ENCODE results near the gene SPRR2E. TPM values are rescaled to one million over a fixed set of nuclear protein-coding genes. Genes with fewer than 3 reads are reported as not detected.
"Not testable (repeated sequence)": the region's sequence is repeated elsewhere in the genome, so short reads cannot be mapped to it uniquely, and the experiment has no call there.

The SPRR2E gene
- polyA plus RNA-seq, 1 of the 3 experiments (the other 2 are of a cell fraction), result not detected

- CTCF ChIA-PET, result not testable (repeated sequence)
- 2% methylated on average over 5 of the region's 5 CpGs for WGBS (ENCODE audit: low lambda C conversion rate)
Measured at GRCh38 chr1:153112454-153112853, 18.1 kb upstream of the SPRR2E start.

GRCh38 chr1:153100245-153100644 is 5.9 kb upstream of the SPRR2E start:
- ChIA-PET CTCF (no interaction called here), POLR2A (no interaction called here)
- no peak for DNase-seq
- TF ChIP-seq FOSL2 (IDR thresholded peaks at IDR 0.05; ENCODE audit: borderline replicate concordance, low read depth), result 0 out of 2 replicates have a peak, but pooled peaks have one; percentile 15
- no peak for TF ChIP-seq EP300 (IDR thresholded peaks at IDR 0.05; ENCODE audit: borderline replicate concordance in 1 of 2, low read depth in 1 of 2, low read length in 1 of 2)
- Histone ChIP-seq H3K79me2 (ENCODE audit: insufficient read depth) (no peaks in the 10 kb centered on the region), H3K4me2 (no peak overlapping the region), H3K4me1 (ENCODE audit: control insufficient read depth in 1 of 2, insufficient read depth in 2 of 2, low read depth in 1 of 2, low read length in 1 of 2) (no peaks in the 10 kb centered on the region), H3K27ac (ENCODE audit: low read depth in 2 of 2, low read length in 1 of 2) (no peak overlapping the region), H3K9me3 (no peaks in the 10 kb centered on the region), H4K20me1 (ENCODE audit: insufficient read depth) (no peaks in the 10 kb centered on the region), H3K36me3 (replicated peaks in 1 of 2; ENCODE audit: control insufficient read depth in 1 of 2, insufficient read depth in 2 of 2, low read length in 1 of 2) (no peaks in the 10 kb centered on the region), H3F3A (replicated peaks; ENCODE audit: insufficient read depth) (peaks cover 4% of the 10 kb centered on the region), H3K4me3 (ENCODE audit: low read depth in 2 of 2, low read length in 1 of 2) (no peak overlapping the region), H2AFZ (ENCODE audit: low read depth) (no peak overlapping the region), H3K27me3 (ENCODE audit: insufficient read depth) (no peaks in the 10 kb centered on the region), H3K9me2 (no peaks in the 10 kb centered on the region; the same call in 1 of the 2 replicates), H3K9ac (no peak overlapping the region)
- 3% methylated on average over 5 of the region's 5 CpGs for WGBS (ENCODE audit: low lambda C conversion rate)

More at GRCh38 chr1:153112454-153112853, 18.1 kb upstream of the SPRR2E start:
- H3K9me2 ChIP-seq; H3K4me2 ChIP-seq; H3K9ac ChIP-seq; H3K27me3 ChIP-seq (ENCODE audit: insufficient read depth); H3K4me1 ChIP-seq (ENCODE audit: control insufficient read depth in 1 of 2, insufficient read depth in 2 of 2, low read depth in 1 of 2, low read length in 1 of 2); H2AFZ ChIP-seq (ENCODE audit: low read depth); DNase-seq; H3F3A ChIP-seq (replicated peaks; ENCODE audit: insufficient read depth); H3K27ac ChIP-seq (ENCODE audit: low read depth in 2 of 2, low read length in 1 of 2); POLR2A ChIA-PET; H3K79me2 ChIP-seq (ENCODE audit: insufficient read depth); H3K36me3 ChIP-seq (replicated peaks in 1 of 2; ENCODE audit: control insufficient read depth in 1 of 2, insufficient read depth in 2 of 2, low read length in 1 of 2); H3K9me3 ChIP-seq; H3K4me3 ChIP-seq (ENCODE audit: low read depth in 2 of 2, low read length in 1 of 2); H4K20me1 ChIP-seq (ENCODE audit: insufficient read depth): not testable (repeated sequence)

GRCh38 chr1:153099461-153100045 is 5.2 kb upstream of the SPRR2E start:
- POLR2A ChIA-PET, result no interaction called here
- H3K79me2 ChIP-seq (ENCODE audit: insufficient read depth), result no peaks in the 10 kb centered on the region
- no peak for DNase-seq
- no peak for TF ChIP-seq MXI1 (IDR thresholded peaks at IDR 0.05; ENCODE audit: low read depth, low read length)
- no peak for TF ChIP-seq IRF3 (IDR thresholded peaks at IDR 0.05; ENCODE audit: low read depth, low read length)
- no peak for TF ChIP-seq NRF1 (IDR thresholded peaks at IDR 0.05; ENCODE audit: low read depth, low read length)
- TF ChIP-seq REST (IDR thresholded peaks at IDR 0.05; ENCODE audit: low read depth, low read length), result no peak
- no peak for TF ChIP-seq RAD21 (IDR thresholded peaks at IDR 0.05; ENCODE audit: low read length)
- TF ChIP-seq FOSL2 (IDR thresholded peaks at IDR 0.05; ENCODE audit: borderline replicate concordance, low read depth), result no peak
- no peak for TF ChIP-seq POLR2AphosphoS5 (IDR thresholded peaks at IDR 0.05; ENCODE audit: low read depth, low read length)
- no peak for TF ChIP-seq USF1 (IDR thresholded peaks at IDR 0.05; ENCODE audit: borderline replicate concordance, low read depth)
- no peak for TF ChIP-seq JUND (IDR thresholded peaks at IDR 0.05)
- no peak for TF ChIP-seq GABPA (IDR thresholded peaks at IDR 0.05; ENCODE audit: low read depth)
- no peak for TF ChIP-seq EZH2phosphoT487 (IDR thresholded peaks at IDR 0.05; ENCODE audit: borderline replicate concordance, low read depth)
- TF ChIP-seq FOXJ3 (CRISPR knock-in tag; IDR thresholded peaks at IDR 0.05), result no peak
- TF ChIP-seq CHD2 (IDR thresholded peaks at IDR 0.05; ENCODE audit: low read length, partially characterized antibody), result no peak
- no peak for TF ChIP-seq TCF12 (IDR thresholded peaks at IDR 0.05)
- no peak for TF ChIP-seq PBX3 (IDR thresholded peaks at IDR 0.05)

More at GRCh38 chr1:153099461-153100045, 5.2 kb upstream of the SPRR2E start:
- CTCF ChIA-PET, result no interaction called here
- Histone ChIP-seq H3K27ac (ENCODE audit: low read depth in 2 of 2, low read length in 1 of 2) (no peak overlapping the region), H3F3A (replicated peaks; ENCODE audit: insufficient read depth) (peaks cover 4% of the 10 kb centered on the region), H3K9me3 (no peaks in the 10 kb centered on the region), H3K36me3 (replicated peaks in 1 of 2; ENCODE audit: control insufficient read depth in 1 of 2, insufficient read depth in 2 of 2, low read length in 1 of 2) (no peaks in the 10 kb centered on the region), H3K9ac (no peak overlapping the region), H4K20me1 (ENCODE audit: insufficient read depth) (no peaks in the 10 kb centered on the region), H2AFZ (ENCODE audit: low read depth) (no peak overlapping the region), H3K4me3 (ENCODE audit: low read depth in 2 of 2, low read length in 1 of 2) (no peak overlapping the region), H3K4me1 (ENCODE audit: control insufficient read depth in 1 of 2, insufficient read depth in 2 of 2, low read depth in 1 of 2, low read length in 1 of 2) (no peaks in the 10 kb centered on the region), H3K27me3 (ENCODE audit: insufficient read depth) (no peaks in the 10 kb centered on the region), H3K4me2 (no peak overlapping the region), H3K9me2 (no peaks in the 10 kb centered on the region; the same call in 1 of the 2 replicates)
- whole genome bisulfite sequencing (ENCODE audit: low lambda C conversion rate), result 2% methylated on average over 9 of the region's 9 CpGs

All from SK-N-SH (cell line).